ENCODE measurements around the gene RGP1. TPM values are rescaled to one million over a fixed set of nuclear protein-coding genes. Genes with fewer than 3 reads are reported as not detected.
A peak's percentile ranks its signal among the peaks of the same experiment; 100 is the strongest.

RGP1 gene
- total RNA-seq, 1 donor from 2014 or later: 11.2 TPM

- H3K4me3 Mint-ChIP-seq: peak overlapping the region; percentile 61
Observed at GRCh38 chr9:35758475-35759050, 9.5 kb downstream of the RGP1 start.

GRCh38 chr9:35759795-35760194, 10.7 kb downstream of the RGP1 start:
- Histone ChIP-seq H3K27me3 (no peaks in the 10 kb centered on the region), H3K4me1 (peaks cover 32% of the 10 kb centered on the region), H3K4me2 (no peak overlapping the region), H3K4me3 (no peak overlapping the region), H3K9me3 (ENCODE audit: low read depth) (no peaks in the 10 kb centered on the region), H3K9ac (no peak overlapping the region), H3K36me3 (no peaks in the 10 kb centered on the region), H3F3A (ENCODE audit: low read depth) (peaks cover 42% of the 10 kb centered on the region), H3K79me2 (ENCODE audit: low read depth) (peaks cover 71% of the 10 kb centered on the region), H4K20me1 (ENCODE audit: low read depth) (peaks cover 11% of the 10 kb centered on the region), H2AFZ (replicated peaks) (no peak overlapping the region), H3K27ac (no peak overlapping the region)
- H3K9me3 Mint-ChIP-seq: no peaks in the 10 kb centered on the region
- H3K27ac Mint-ChIP-seq: no peak overlapping the region
- H3K36me3 Mint-ChIP-seq: peaks cover 12% of the 10 kb centered on the region
- H3K27me3 Mint-ChIP-seq (ENCODE audit: insufficient read depth, low read depth): no peaks in the 10 kb centered on the region
- no peak for DNase-seq (ENCODE audit: low spot score)
- TF ChIP-seq CTCF (IDR thresholded peaks at IDR 0.05) (no peak), EZH2phosphoT487 (IDR thresholded peaks at IDR 0.05) (no peak), EZH2 (IDR thresholded peaks at IDR 0.05) (no peak)
- peaks cover 27% of the 10 kb centered on the region for H3K4me1 Mint-ChIP-seq
- H3K4me3 Mint-ChIP-seq: no peak overlapping the region

More at GRCh38 chr9:35758475-35759050, 9.5 kb downstream of the RGP1 start:
- Histone ChIP-seq H3K9ac (no peak overlapping the region), H3K27ac (no peak overlapping the region), H4K20me1 (ENCODE audit: low read depth) (peaks cover 11% of the 10 kb centered on the region), H3K79me2 (ENCODE audit: low read depth) (peaks cover 60% of the 10 kb centered on the region), H3K4me2 (peak overlapping the region; percentile 94), H3K27me3 (no peaks in the 10 kb centered on the region), H3K9me3 (ENCODE audit: low read depth) (no peaks in the 10 kb centered on the region), H3F3A (ENCODE audit: low read depth) (peaks cover 41% of the 10 kb centered on the region), H3K36me3 (no peaks in the 10 kb centered on the region), H2AFZ (replicated peaks) (no peak overlapping the region), H3K4me3 (peak overlapping the region; percentile 68), H3K4me1 (peaks cover 32% of the 10 kb centered on the region)
- DNase-seq (ENCODE audit: low spot score): no peak
- Mint-ChIP-seq H3K36me3 (peaks cover 20% of the 10 kb centered on the region), H3K27ac (no peak overlapping the region), H3K4me1 (peaks cover 27% of the 10 kb centered on the region), H3K27me3 (ENCODE audit: insufficient read depth, low read depth) (no peaks in the 10 kb centered on the region), H3K9me3 (no peaks in the 10 kb centered on the region)
- TF ChIP-seq EZH2 (IDR thresholded peaks at IDR 0.05) (no peak), CTCF (IDR thresholded peaks at IDR 0.05) (no peak), EZH2phosphoT487 (IDR thresholded peaks at IDR 0.05) (no peak)

GRCh38 chr9:35760651-35761050, 11.6 kb downstream of the RGP1 start:
- Mint-ChIP-seq H3K4me1 (peaks cover 27% of the 10 kb centered on the region), H3K4me3 (no peak overlapping the region), H3K9me3 (no peaks in the 10 kb centered on the region), H3K27me3 (ENCODE audit: insufficient read depth, low read depth) (no peaks in the 10 kb centered on the region), H3K27ac (no peak overlapping the region), H3K36me3 (peaks cover 5% of the 10 kb centered on the region)
- Histone ChIP-seq H3F3A (ENCODE audit: low read depth) (peaks cover 43% of the 10 kb centered on the region), H3K4me2 (no peak overlapping the region), H3K9ac (no peak overlapping the region), H3K4me1 (peaks cover 32% of the 10 kb centered on the region), H3K4me3 (no peak overlapping the region), H4K20me1 (ENCODE audit: low read depth) (peaks cover 11% of the 10 kb centered on the region), H3K36me3 (no peaks in the 10 kb centered on the region), H3K9me3 (ENCODE audit: low read depth) (no peaks in the 10 kb centered on the region), H3K79me2 (ENCODE audit: low read depth) (peaks cover 80% of the 10 kb centered on the region), H3K27ac (no peak overlapping the region), H3K27me3 (no peaks in the 10 kb centered on the region), H2AFZ (replicated peaks) (no peak overlapping the region)
- DNase-seq (ENCODE audit: low spot score): no peak
- no peak for TF ChIP-seq EZH2 (IDR thresholded peaks at IDR 0.05)
- no peak for TF ChIP-seq EZH2phosphoT487 (IDR thresholded peaks at IDR 0.05)
- no peak for TF ChIP-seq CTCF (IDR thresholded peaks at IDR 0.05)

All from neural progenitor cell (in vitro differentiated cells).